ENCODE results near the gene FRMPD1.

Gene FRMPD1

GRCh38 chr9:37678789-37679273 is 28.1 kb downstream of the FRMPD1 start:
- DNase-seq (ENCODE audit: low read depth): peak; percentile 5

GRCh38 chr9:37679649-37680402 is 29.1 kb downstream of the FRMPD1 start:
- no peak for DNase-seq (ENCODE audit: low read depth)

GRCh38 chr9:37682951-37683350 is 32.2 kb downstream of the FRMPD1 start:
- no peak for DNase-seq (ENCODE audit: low read depth)

GRCh38 chr9:37683531-37684371 is 33.0 kb downstream of the FRMPD1 start:
- no peak for DNase-seq (ENCODE audit: low read depth)

- DNase-seq (ENCODE audit: low read depth): no peak
Measured at GRCh38 chr9:37692622-37693221, 42.0 kb downstream of the FRMPD1 start.

- DNase-seq (ENCODE audit: low read depth): peak; percentile 13
Measured at GRCh38 chr9:37693260-37693659, 42.5 kb downstream of the FRMPD1 start.

- DNase-seq (ENCODE audit: low read depth): no peak
Measured at GRCh38 chr9:37694355-37694754, 43.6 kb downstream of the FRMPD1 start.

GRCh38 chr9:37696528-37696927 is 45.8 kb downstream of the FRMPD1 start:
- no peak for DNase-seq (ENCODE audit: low read depth)

- no peak for DNase-seq (ENCODE audit: low read depth)
Measured at GRCh38 chr9:37700131-37700530, 49.4 kb downstream of the FRMPD1 start.

GRCh38 chr9:37700900-37701299 is 50.1 kb downstream of the FRMPD1 start:
- no peak for DNase-seq (ENCODE audit: low read depth)

- no peak for DNase-seq (ENCODE audit: low read depth)
Measured at GRCh38 chr9:37705787-37706186, 55.0 kb downstream of the FRMPD1 start.

- DNase-seq (ENCODE audit: low read depth): peak; percentile 32
Measured at GRCh38 chr9:37706290-37706689, 55.5 kb downstream of the FRMPD1 start.

GRCh38 chr9:37707748-37708147 is 57.0 kb downstream of the FRMPD1 start:
- no peak for DNase-seq (ENCODE audit: low read depth)

GRCh38 chr9:37710046-37710445 is 59.3 kb downstream of the FRMPD1 start:
- DNase-seq (ENCODE audit: low read depth): no peak

GRCh38 chr9:37715260-37715659 is 64.5 kb downstream of the FRMPD1 start:
- no peak for DNase-seq (ENCODE audit: low read depth)

- no peak for DNase-seq (ENCODE audit: low read depth)
Measured at GRCh38 chr9:37715991-37716505, 65.3 kb downstream of the FRMPD1 start.

- DNase-seq (ENCODE audit: low read depth): no peak
Measured at GRCh38 chr9:37719526-37719925, 68.8 kb downstream of the FRMPD1 start.

GRCh38 chr9:37727013-37727412 is 76.3 kb downstream of the FRMPD1 start:
- no peak for DNase-seq (ENCODE audit: low read depth)

GRCh38 chr9:37729499-37729898 is 78.7 kb downstream of the FRMPD1 start:
- DNase-seq (ENCODE audit: low read depth): no peak

GRCh38 chr9:37730256-37730655 is 79.5 kb downstream of the FRMPD1 start:
- DNase-seq (ENCODE audit: low read depth): peak; percentile 26

- DNase-seq (ENCODE audit: low read depth): no peak
Measured at GRCh38 chr9:37730839-37731238, 80.1 kb downstream of the FRMPD1 start.

- no peak for DNase-seq (ENCODE audit: low read depth)
Measured at GRCh38 chr9:37732086-37732741, 81.5 kb downstream of the FRMPD1 start.
